ENCODE results near the gene TNS3.

- TF ChIP-seq CTCF (IDR thresholded peaks at IDR 0.05) (no peak), POLR2A (IDR thresholded peaks at IDR 0.05) (no peak), EP300 (IDR thresholded peaks at IDR 0.05) (no peak), POLR2AphosphoS5 (IDR thresholded peaks at IDR 0.05) (no peak)
Observed at GRCh38 chr7:47536661-47537611, 45.0 kb downstream of the TNS3 start.
